ENCODE results near the gene PRH1.

The PRH1 gene

GRCh38 chr12:10884086-10884725, at the start of gene PRH1:
Gene PRH1 (minus strand): TSS chr12:10884255. CDS start chr12:10884217, 38 bp downstream.
- no peak within 1 kb of the TSS for H3K4me3 ChIP-seq (ENCODE audit: low read depth, low read length)

GRCh38 chr12:10928746-10929286, 44.8 kb upstream of the PRH1 start, which contains the start of gene PRH2:
Gene PRH2 (plus strand): TSS chr12:10929236. CDS start chr12:10929274, 38 bp downstream.
- no peak within 1 kb of the TSS for H3K4me3 ChIP-seq (ENCODE audit: low read depth, low read length)
- DNase-seq (ENCODE audit: low read depth): no peak

More at GRCh38 chr12:10884086-10884725, at the start of gene PRH1:
- DNase-seq (ENCODE audit: low read depth): no peak

GRCh38 chr12:10926269-10926668, 42.2 kb upstream of the PRH1 start:
- DNase-seq (ENCODE audit: low read depth): no peak
- no peak overlapping the region for H3K4me3 ChIP-seq (ENCODE audit: low read depth, low read length)

GRCh38 chr12:10919809-10920208, 35.8 kb upstream of the PRH1 start:
- DNase-seq (ENCODE audit: low read depth): no peak
- H3K4me3 ChIP-seq (ENCODE audit: low read depth, low read length): no peak overlapping the region

- DNase-seq (ENCODE audit: low read depth): no peak
- no peak overlapping the region for H3K4me3 ChIP-seq (ENCODE audit: low read depth, low read length)
Observed at GRCh38 chr12:10910380-10910779, 26.3 kb upstream of the PRH1 start.

GRCh38 chr12:10909462-10909861, 25.4 kb upstream of the PRH1 start, which contains the start of gene TAS2R13:
Gene TAS2R13 (minus strand): TSS chr12:10909562. CDS start chr12:10909298, 264 bp downstream.
- no peak within 1 kb of the TSS for H3K4me3 ChIP-seq (ENCODE audit: low read depth, low read length)
- DNase-seq (ENCODE audit: low read depth): no peak

GRCh38 chr12:10904686-10905085, 20.6 kb upstream of the PRH1 start:
- DNase-seq (ENCODE audit: low read depth): no peak
- H3K4me3 ChIP-seq (ENCODE audit: low read depth, low read length): no peak overlapping the region

- no peak overlapping the region for H3K4me3 ChIP-seq (ENCODE audit: low read depth, low read length)
- no peak for DNase-seq (ENCODE audit: low read depth)
Observed at GRCh38 chr12:10901427-10901826, 17.4 kb upstream of the PRH1 start.

- DNase-seq (ENCODE audit: low read depth): no peak
- H3K4me3 ChIP-seq (ENCODE audit: low read depth, low read length): no peak overlapping the region
Observed at GRCh38 chr12:10900972-10901371, 16.9 kb upstream of the PRH1 start.

GRCh38 chr12:10900530-10900929, 16.5 kb upstream of the PRH1 start:
- H3K4me3 ChIP-seq (ENCODE audit: low read depth, low read length): no peak overlapping the region
- no peak for DNase-seq (ENCODE audit: low read depth)

GRCh38 chr12:10896854-10897253, 12.8 kb upstream of the PRH1 start:
- no peak for DNase-seq (ENCODE audit: low read depth)
- H3K4me3 ChIP-seq (ENCODE audit: low read depth, low read length): no peak overlapping the region

GRCh38 chr12:10891937-10892336, 7.9 kb upstream of the PRH1 start:
- no peak for DNase-seq (ENCODE audit: low read depth)

GRCh38 chr12:10889226-10889625, 5.2 kb upstream of the PRH1 start:
- H3K4me3 ChIP-seq (ENCODE audit: low read depth, low read length): no peak overlapping the region

More at GRCh38 chr12:10891937-10892336, 7.9 kb upstream of the PRH1 start:
- H3K4me3 ChIP-seq (ENCODE audit: low read depth, low read length): no peak overlapping the region

GRCh38 chr12:10873378-10873777, 10.7 kb downstream of the PRH1 start:
- no peak for DNase-seq (ENCODE audit: low read depth)
- H3K4me3 ChIP-seq (ENCODE audit: low read depth, low read length): no peak overlapping the region

More at GRCh38 chr12:10889226-10889625, 5.2 kb upstream of the PRH1 start:
- DNase-seq (ENCODE audit: low read depth): no peak

GRCh38 chr12:10867381-10867780, 16.7 kb downstream of the PRH1 start:
- no peak for DNase-seq (ENCODE audit: low read depth)
- no peak overlapping the region for H3K4me3 ChIP-seq (ENCODE audit: low read depth, low read length)

GRCh38 chr12:10863512-10864218, 20.4 kb downstream of the PRH1 start:
- no peak for DNase-seq (ENCODE audit: low read depth)
- no peak overlapping the region for H3K4me3 ChIP-seq (ENCODE audit: low read depth, low read length)

GRCh38 chr12:10861366-10861765, 22.7 kb downstream of the PRH1 start:
- H3K4me3 ChIP-seq (ENCODE audit: low read depth, low read length): no peak overlapping the region
- DNase-seq (ENCODE audit: low read depth): no peak

GRCh38 chr12:10855807-10856206, 28.2 kb downstream of the PRH1 start:
- no peak for DNase-seq (ENCODE audit: low read depth)
- no peak overlapping the region for H3K4me3 ChIP-seq (ENCODE audit: low read depth, low read length)

GRCh38 chr12:10853776-10854175, 30.3 kb downstream of the PRH1 start:
- H3K4me3 ChIP-seq (ENCODE audit: low read depth, low read length): no peak overlapping the region
- no peak for DNase-seq (ENCODE audit: low read depth)

GRCh38 chr12:10851243-10851858, 32.7 kb downstream of the PRH1 start:
- H3K4me3 ChIP-seq (ENCODE audit: low read depth, low read length): no peak overlapping the region
- no peak for DNase-seq (ENCODE audit: low read depth)
